Esophagus (tissue), 2 donors: ENCODE data around the gene CGB3. TPM values are rescaled to one million over a fixed set of nuclear protein-coding genes. Genes with fewer than 3 reads are reported as not detected.

Experiments used
- H3K27ac ChIP-seq, 2 donors: one replicate each; pipeline ENCODE4 v1.5.1; 2013; ENCODE audit warnings: low read depth in 2 of 2, mild to moderate bottlenecking in 2 of 2, inconsistent platforms in 1 of 2, low read length in 1 of 2, moderate library complexity in 1 of 2
- H3K27me3 ChIP-seq, 2 donors: one replicate each; pipeline ENCODE4 v1.6.1; 2013; ENCODE audit warnings: low read length in 2 of 2, control low read depth in 1 of 2, mild to moderate bottlenecking in 1 of 2; ENCODE audit not compliant: insufficient read depth in 2 of 2, control insufficient read depth in 1 of 2
- H3K36me3 ChIP-seq, 2 donors: one replicate each; pipeline ENCODE4 v1.6.1; 2013; ENCODE audit warnings: low read length in 1 of 2; ENCODE audit not compliant: control insufficient read depth in 2 of 2, insufficient read depth in 2 of 2
- H3K4me1 ChIP-seq, 2 donors: one replicate each; pipeline ENCODE4 v1.6.1; 2013; ENCODE audit warnings: low read length in 1 of 2; ENCODE audit not compliant: control insufficient read depth in 2 of 2, insufficient read depth in 2 of 2
- H3K4me3 ChIP-seq, 2 donors: one replicate each; pipeline ENCODE4 v1.5.1; 2013; ENCODE audit warnings: low read length in 2 of 2, mild to moderate bottlenecking in 2 of 2, low read depth in 1 of 2, moderate library complexity in 1 of 2
- H3K9me3 ChIP-seq, 2 donors: one replicate each; pipeline ENCODE4 v1.6.1; 2013; ENCODE audit warnings: mild to moderate bottlenecking in 2 of 2, low read depth in 1 of 2, low read length in 1 of 2, moderate library complexity in 1 of 2; ENCODE audit not compliant: control insufficient read depth in 2 of 2, insufficient read depth in 1 of 2
- WGBS, 2 donors: extraction: QIAGEN DNeasy Blood & Tissue Kit; methylation state at CpG; one replicate each; pipeline ENCODE4 v1.1.7; 2013; 5-methylcytosine and 5-hydroxymethylcytosine counted together
- polyA plus RNA-seq, 2 donors: library from polyadenylated mRNA; stranded (reverse); fragments of 200-250 nt; gene quantifications; one replicate each; pipeline ENCODE4 v1.2.3, GENCODE V29; 2013
- donor health status: healthy with polysubstance abuse.
- donor health status: Bipolar disorder and iron deficiency.

The CGB3 gene
- polyA plus RNA-seq, 2 donors = not detected

GRCh38 chr19:49004964-49005614 is 19.0 kb downstream of the CGB3 start:
- 95 to 97% methylated on average over 7 of the region's 7 CpGs for WGBS, 2 donors
- Histone ChIP-seq H3K27me3 (no peaks in the 10 kb centered on the region), H3K36me3 (peaks cover 13 to 30% of the 10 kb centered on the region in 2 donors)

GRCh38 chr19:49004133-49004532 is 20.0 kb downstream of the CGB3 start:
- Histone ChIP-seq H3K27me3 (no peaks in the 10 kb centered on the region), H3K4me3 (no peak overlapping the region), H3K9me3 (no peaks in the 10 kb centered on the region), H3K27ac (no peak overlapping the region), H3K36me3 (peaks cover 13 to 24% of the 10 kb centered on the region in 2 donors), H3K4me1 (no peaks in the 10 kb centered on the region)
- 97 to 99% methylated on average over 15 of the region's 15 CpGs for WGBS, 2 donors

More at GRCh38 chr19:49004964-49005614, 19.0 kb downstream of the CGB3 start:
- Histone ChIP-seq H3K27ac (no peak overlapping the region), H3K9me3 (no peaks in the 10 kb centered on the region), H3K4me1 (no peaks in the 10 kb centered on the region), H3K4me3 (no peak overlapping the region)

- no peaks in the 10 kb centered on the region for H3K27me3 ChIP-seq
- H3K27ac ChIP-seq = no peak overlapping the region
- H3K36me3 ChIP-seq = peaks cover 0 to 8% of the 10 kb centered on the region in 2 donors
- WGBS, 2 donors = 59 to 62% methylated on average over 16 of the region's 16 CpGs
- no peak overlapping the region for H3K4me3 ChIP-seq
- no peaks in the 10 kb centered on the region for H3K9me3 ChIP-seq
- peaks cover 0 to 4% of the 10 kb centered on the region in 2 donors for H3K4me1 ChIP-seq
Observed at GRCh38 chr19:48999481-49000325, 24.4 kb downstream of the CGB3 start.

GRCh38 chr19:48997972-48998371 is 26.2 kb downstream of the CGB3 start:
- H3K36me3 ChIP-seq = peaks cover 0 to 2% of the 10 kb centered on the region in 2 donors
- peaks cover 0 to 4% of the 10 kb centered on the region in 2 donors for H3K4me1 ChIP-seq
- H3K4me3 ChIP-seq = no peak overlapping the region
- WGBS, 2 donors = 64 to 79% methylated on average over 5 of the region's 5 CpGs
- H3K27me3 ChIP-seq = no peaks in the 10 kb centered on the region
- H3K9me3 ChIP-seq = no peaks in the 10 kb centered on the region
- H3K27ac ChIP-seq = no peak overlapping the region

GRCh38 chr19:48994035-48994386 is 30.1 kb downstream of the CGB3 start:
- H3K36me3 ChIP-seq = peaks cover 0 to 6% of the 10 kb centered on the region in 2 donors
- no peaks in the 10 kb centered on the region for H3K27me3 ChIP-seq
- 1 to 3% methylated on average over 13 of the region's 13 CpGs for WGBS, 2 donors
- H3K27ac ChIP-seq = peak overlapping the region; percentile 94 to 98
- peaks cover 14 to 15% of the 10 kb centered on the region in 2 donors for H3K4me1 ChIP-seq
- no peaks in the 10 kb centered on the region for H3K9me3 ChIP-seq
- peak overlapping the region; percentile 62 to 89 for H3K4me3 ChIP-seq

GRCh38 chr19:48993175-48994034 is 30.7 kb downstream of the CGB3 start, which contains the start of the genes GYS1 and RUVBL2:
TSS of gene GYS1 (minus strand) at chr19:48993309. CDS start at chr19:48993112, 197 bp downstream.
TSS of gene RUVBL2 (plus strand) at chr19:48993887. CDS start at chr19:48993912, 25 bp downstream.
- WGBS, 2 donors = 0 to 1% methylated on average over 55 to 56 of the region's 56 CpGs
- Histone ChIP-seq H3K27me3 (no peaks in the 10 kb centered on the region), H3K36me3 (peaks cover 0 to 11% of the 10 kb centered on the region in 2 donors), H3K27ac (peak within 1 kb of the TSS; percentile 94 to 98), H3K9me3 (no peaks in the 10 kb centered on the region), H3K4me1 (peaks cover 14 to 15% of the 10 kb centered on the region in 2 donors), H3K4me3 (peak within 1 kb of the TSS; percentile 62 to 89)

- peaks cover 14 to 15% of the 10 kb centered on the region in 2 donors for H3K4me1 ChIP-seq
- H3K36me3 ChIP-seq = peaks cover 0 to 14% of the 10 kb centered on the region in 2 donors
- H3K9me3 ChIP-seq = no peaks in the 10 kb centered on the region
- no peaks in the 10 kb centered on the region for H3K27me3 ChIP-seq
- peak overlapping the region; percentile 60 to 89 for H3K4me3 ChIP-seq
- peak overlapping the region; percentile 76 to 97 for H3K27ac ChIP-seq
- 0% methylated on average over 20 of the region's 20 CpGs for WGBS, 2 donors
Observed at GRCh38 chr19:48992581-48993174, 31.5 kb downstream of the CGB3 start.

- Histone ChIP-seq H3K9me3 (no peaks in the 10 kb centered on the region), H3K4me3 (peak overlapping the region; percentile 60 to 89), H3K27ac (peak overlapping the region; percentile 76 to 97), H3K4me1 (peaks cover 14 to 15% of the 10 kb centered on the region in 2 donors), H3K36me3 (peaks cover 0 to 17% of the 10 kb centered on the region in 2 donors), H3K27me3 (no peaks in the 10 kb centered on the region)
- 22 to 24% methylated on average over 8 of the region's 8 CpGs for WGBS, 2 donors
Observed at GRCh38 chr19:48991873-48992580, 32.1 kb downstream of the CGB3 start.
